Stimulated activated CD8-positive, alpha-beta memory T cell treated with anti-CD3 and anti-CD28 coated beads, Interleukin-12 subunit alpha, Interleukin-12 subunit beta, amount 100 ng/mL, for 24 hours (primary cell): Measurements from ENCODE around the gene SULT1A1.
A peak's percentile ranks its signal among the peaks of the same experiment; 100 is the strongest.
"Not testable (repeated sequence)": the region's sequence is repeated elsewhere in the genome, so short reads cannot be mapped to it uniquely, and the experiment has no call there.

Experiments
- DNase-seq: peaks from one replicate; pipeline ENCODE4 v3.0.0-alpha.2; 2020; ENCODE audit errors: extremely low read depth

Gene SULT1A1

GRCh38 chr16:28609631-28610594 is at the start of gene SULT1A1:
Gene SULT1A1, minus strand, starts transcription at chr16:28610044. Its CDS starts 1,189 bp downstream, at chr16:28608855.
- no peak for DNase-seq

- DNase-seq = not testable (repeated sequence)
These were observed 30.1 kb upstream of the SULT1A1 start for GRCh38 chr16:28639959-28640358.

GRCh38 chr16:28638359-28638758 is 28.5 kb upstream of the SULT1A1 start:
- not testable (repeated sequence) for DNase-seq

GRCh38 chr16:28637765-28638164 is 27.9 kb upstream of the SULT1A1 start, which contains the start of gene NPIPB8:
Gene NPIPB8, plus strand, starts transcription at chr16:28638065. Its CDS starts 296 bp downstream, at chr16:28638361.
- DNase-seq = not testable (repeated sequence)

- DNase-seq = not testable (repeated sequence)
These were observed 26.4 kb upstream of the SULT1A1 start for GRCh38 chr16:28636093-28636823.

- not testable (repeated sequence) for DNase-seq
These were observed 21.1 kb upstream of the SULT1A1 start for GRCh38 chr16:28630905-28631304.

- DNase-seq = peak; percentile 35
These were observed 13.4 kb upstream of the SULT1A1 start for GRCh38 chr16:28623172-28623711.

- not testable (repeated sequence) for DNase-seq
These were observed 12.8 kb upstream of the SULT1A1 start for GRCh38 chr16:28622532-28623171.

GRCh38 chr16:28621481-28622155 is 11.8 kb upstream of the SULT1A1 start:
- no peak for DNase-seq

- DNase-seq = not testable (repeated sequence)
These were observed 10.5 kb upstream of the SULT1A1 start for GRCh38 chr16:28620316-28620715.

GRCh38 chr16:28617874-28618273 is 8.0 kb upstream of the SULT1A1 start:
- no peak for DNase-seq

GRCh38 chr16:28616636-28617035 is 6.8 kb upstream of the SULT1A1 start:
- no peak for DNase-seq

- DNase-seq = not testable (repeated sequence)
These were observed 6.4 kb upstream of the SULT1A1 start for GRCh38 chr16:28616224-28616577.

- DNase-seq = not testable (repeated sequence)
These were observed 5.8 kb upstream of the SULT1A1 start for GRCh38 chr16:28615486-28616223.

GRCh38 chr16:28614561-28614960 is 4.7 kb upstream of the SULT1A1 start:
- not testable (repeated sequence) for DNase-seq

- not testable (repeated sequence) for DNase-seq
These were observed 4.1 kb upstream of the SULT1A1 start for GRCh38 chr16:28613912-28614311.

- DNase-seq = not testable (repeated sequence)
These were observed 2.8 kb upstream of the SULT1A1 start for GRCh38 chr16:28612359-28613280.

- DNase-seq = no peak
These were observed 849 bp upstream of the SULT1A1 start for GRCh38 chr16:28610595-28611191.
